Measurements from ENCODE around the gene TCP1. TPM values are rescaled to one million over a fixed set of nuclear protein-coding genes. Genes with fewer than 3 reads are reported as not detected.

TCP1 gene
- total and polyA plus RNA-seq, 2 of the 13 experiments (the other 11 are each of a cell fraction or from before 2014, with no cell fraction given), result 116 to 553 TPM

GRCh38 chr6:159790149-159790955 lies 950 bp upstream of the TCP1 start, which contains the start of gene MRPL18 (continued):
- no peak for TF ChIP-seq SOX5 (CRISPR knock-in tag; IDR thresholded peaks at IDR 0.05; ENCODE audit: borderline replicate concordance)
- no peak for TF ChIP-seq MTA1 (CRISPR knock-in tag; IDR thresholded peaks at IDR 0.05; ENCODE audit: borderline replicate concordance)
- no peak for TF ChIP-seq KLF16 (CRISPR knock-in tag; IDR thresholded peaks at IDR 0.05)
- no peak for TF ChIP-seq ZFP36 (IDR thresholded peaks at IDR 0.05; ENCODE audit: borderline replicate concordance, low read depth, low read length, partially characterized antibody)
- no peak for TF ChIP-seq ZNF124 (CRISPR knock-in tag; IDR thresholded peaks at IDR 0.05)
- peak; percentile 85 for TF ChIP-seq ZSCAN21 (CRISPR knock-in tag; IDR thresholded peaks at IDR 0.05; ENCODE audit: borderline replicate concordance)
- TF ChIP-seq PPARG (CRISPR knock-in tag; conservative IDR thresholded peaks at IDR 0.05), result 0 out of 2 replicates have a peak, but pooled peaks have one; percentile 13
- no peak for TF ChIP-seq THYN1 (CRISPR knock-in tag; IDR thresholded peaks at IDR 0.05; ENCODE audit: borderline replicate concordance, low read depth)
- no peak; the same call in 1 of the 2 replicates for TF ChIP-seq ZBTB42 (CRISPR knock-in tag; IDR thresholded peaks at IDR 0.05)
- TF ChIP-seq TMF1 (CRISPR knock-in tag; IDR thresholded peaks at IDR 0.05; ENCODE audit: low read depth), result no peak; the same call in 1 of the 2 replicates
- TF ChIP-seq ASH2L (IDR thresholded peaks at IDR 0.05; ENCODE audit: insufficient read length, low read depth, low read length), result peak; percentile 81
- TF ChIP-seq CHD2 (IDR thresholded peaks at IDR 0.05; ENCODE audit: low read depth, low read length), result 0 out of 2 replicates have a peak, but pooled peaks have one; percentile 49
- no peak; the same call in 1 of the 2 replicates for TF ChIP-seq AKAP8 (CRISPR knock-in tag; IDR thresholded peaks at IDR 0.05)
- peak; percentile 71 for TF ChIP-seq KAT8 (CRISPR knock-in tag; IDR thresholded peaks at IDR 0.05)
- TF ChIP-seq ZNF556 (CRISPR knock-in tag; IDR thresholded peaks at IDR 0.05; ENCODE audit: borderline replicate concordance), result no peak
- no peak; the same call in 1 of the 2 replicates for TF ChIP-seq ZNF451 (CRISPR knock-in tag; IDR thresholded peaks at IDR 0.05)
- no peak for TF ChIP-seq SRSF4 (IDR thresholded peaks at IDR 0.05; ENCODE audit: low read depth, low read length, poor library complexity, severe bottlenecking)
- TF ChIP-seq, protein P1, sequence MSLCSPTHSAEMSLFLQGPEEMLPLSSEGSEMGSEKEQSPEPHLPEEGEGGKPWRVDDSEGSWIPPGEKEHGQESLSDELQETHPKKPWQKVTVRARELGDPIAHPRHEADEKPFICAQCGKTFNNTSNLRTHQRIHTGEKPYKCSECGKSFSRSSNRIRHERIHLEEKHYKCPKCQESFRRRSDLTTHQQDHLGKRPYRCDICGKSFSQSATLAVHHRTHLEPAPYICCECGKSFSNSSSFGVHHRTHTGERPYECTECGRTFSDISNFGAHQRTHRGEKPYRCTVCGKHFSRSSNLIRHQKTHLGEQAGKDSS (CRISPR knock-in tag; IDR thresholded peaks at IDR 0.05; ENCODE audit: borderline replicate concordance, low read depth), result no peak
- no peak for TF ChIP-seq DPF2 (CRISPR knock-in tag; IDR thresholded peaks at IDR 0.05; ENCODE audit: borderline replicate concordance, low read depth)
- TF ChIP-seq RXRA (CRISPR knock-in tag; IDR thresholded peaks at IDR 0.05), result peak; percentile 30; the same call in 1 of the 2 replicates
- TF ChIP-seq U2AF2 (IDR thresholded peaks at IDR 0.05; ENCODE audit: low read depth, low read length), result 0 out of 2 replicates have a peak, but pooled peaks have one; percentile 16
- no peak for TF ChIP-seq ZNF616 (CRISPR knock-in tag; IDR thresholded peaks at IDR 0.05; ENCODE audit: low read depth)
- TF ChIP-seq CBX5 (CRISPR knock-in tag; IDR thresholded peaks at IDR 0.05; ENCODE audit: borderline replicate concordance), result no peak; the same call in 1 of the 2 replicates
- no peak for TF ChIP-seq ZNF570 (CRISPR knock-in tag; IDR thresholded peaks at IDR 0.05; ENCODE audit: borderline replicate concordance)
- TF ChIP-seq PRPF4 (IDR thresholded peaks at IDR 0.05; ENCODE audit: low read depth, low read length, poor library complexity, severe bottlenecking), result no peak
- no peak for TF ChIP-seq ZFP37 (CRISPR knock-in tag; IDR thresholded peaks at IDR 0.05; ENCODE audit: borderline replicate concordance)
- TF ChIP-seq ZMAT3 (CRISPR knock-in tag; conservative IDR thresholded peaks at IDR 0.05), result no peak
- TF ChIP-seq TAF1 (CRISPR knock-in tag; IDR thresholded peaks at IDR 0.05), result peak; percentile 85
- peak; percentile 50; the same call in 1 of the 2 replicates for TF ChIP-seq HOXD1 (CRISPR knock-in tag; IDR thresholded peaks at IDR 0.05)
- TF ChIP-seq ZNF557 (CRISPR knock-in tag; IDR thresholded peaks at IDR 0.05), result peak; percentile 37; the same call in 1 of the 2 replicates

All from HepG2 (cell line).